HG03354 (cell line): ENCODE results near the gene YBX2.

Source experiments
- ATAC-seq: cut with Tn5 transposase; IDR thresholded peaks from one replicate; pipeline ENCODE4 v1.9.1; 2021; ENCODE audit warnings: mild to moderate bottlenecking; ENCODE audit not compliant: unreplicated experiment, poor library complexity, severe bottlenecking

YBX2 gene

DNA sequence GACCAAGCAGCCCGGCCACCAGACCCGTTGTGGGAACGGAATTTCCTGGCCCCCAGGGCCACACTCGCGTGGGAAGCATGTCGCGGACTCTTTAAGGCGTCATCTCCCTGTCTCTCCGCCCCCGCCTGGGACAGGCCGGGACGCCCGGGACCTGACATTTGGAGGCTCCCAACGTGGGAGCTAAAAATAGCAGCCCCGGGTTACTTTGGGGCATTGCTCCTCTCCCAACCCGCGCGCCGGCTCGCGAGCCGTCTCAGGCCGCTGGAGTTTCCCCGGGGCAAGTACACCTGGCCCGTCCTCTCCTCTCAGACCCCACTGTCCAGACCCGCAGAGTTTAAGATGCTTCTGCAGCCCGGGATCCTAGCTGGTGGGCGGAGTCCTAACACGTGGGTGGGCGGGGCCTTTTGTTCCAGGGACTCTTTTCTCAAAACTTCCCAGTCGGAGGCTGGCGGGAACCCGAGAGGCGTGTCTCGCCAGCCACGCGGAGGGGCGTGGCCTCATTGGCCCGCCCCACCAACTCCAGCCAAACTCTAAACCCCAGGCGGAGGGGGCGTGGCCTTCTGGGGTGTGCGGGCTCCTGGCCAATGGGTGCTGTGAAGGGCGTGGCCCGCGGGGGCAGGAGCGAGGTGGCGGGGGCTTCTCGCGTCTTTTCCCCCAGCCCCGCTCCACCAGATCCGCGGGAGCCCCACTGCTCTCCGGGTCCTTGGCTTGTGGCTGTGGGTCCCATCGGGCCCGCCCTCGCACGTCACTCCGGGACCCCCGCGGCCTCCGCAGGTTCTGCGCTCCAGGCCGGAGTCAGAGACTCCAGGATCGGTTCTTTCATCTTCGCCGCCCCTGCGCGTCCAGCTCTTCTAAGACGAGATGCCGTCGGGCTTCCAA, 13.1 kb downstream of the YBX2 start, which contains the start of gene SLC2A4:
SLC2A4 (plus strand) TSS at position 645 of the 879 bp plus-strand sequence; CDS start at position 862, 217 bp downstream.
- peak; percentile 56 for ATAC-seq

GRCh38 chr17:7280519-7281073, 13.8 kb downstream of the YBX2 start:
- ATAC-seq, result peak; percentile 69

- ATAC-seq, result no peak
Measured at GRCh38 chr17:7279448-7279847, 15.0 kb downstream of the YBX2 start.

GRCh38 chr17:7266784-7267183, 27.7 kb downstream of the YBX2 start:
- ATAC-seq, result no peak

DNA sequence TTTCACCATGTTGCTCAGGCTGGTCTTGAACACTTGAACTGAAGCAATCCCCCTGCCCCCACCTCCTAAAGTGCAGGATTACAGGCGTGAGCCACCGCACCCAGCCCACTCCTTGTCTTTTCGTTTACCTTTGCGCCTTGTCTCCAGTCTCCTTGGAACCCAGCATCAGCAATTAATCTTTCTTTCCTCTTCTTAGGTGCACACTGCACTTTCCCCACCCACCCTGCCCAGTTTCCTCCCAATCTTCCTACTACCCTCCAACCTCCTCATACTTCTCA, 30.7 kb downstream of the YBX2 start:
- ATAC-seq, result no peak

DNA sequence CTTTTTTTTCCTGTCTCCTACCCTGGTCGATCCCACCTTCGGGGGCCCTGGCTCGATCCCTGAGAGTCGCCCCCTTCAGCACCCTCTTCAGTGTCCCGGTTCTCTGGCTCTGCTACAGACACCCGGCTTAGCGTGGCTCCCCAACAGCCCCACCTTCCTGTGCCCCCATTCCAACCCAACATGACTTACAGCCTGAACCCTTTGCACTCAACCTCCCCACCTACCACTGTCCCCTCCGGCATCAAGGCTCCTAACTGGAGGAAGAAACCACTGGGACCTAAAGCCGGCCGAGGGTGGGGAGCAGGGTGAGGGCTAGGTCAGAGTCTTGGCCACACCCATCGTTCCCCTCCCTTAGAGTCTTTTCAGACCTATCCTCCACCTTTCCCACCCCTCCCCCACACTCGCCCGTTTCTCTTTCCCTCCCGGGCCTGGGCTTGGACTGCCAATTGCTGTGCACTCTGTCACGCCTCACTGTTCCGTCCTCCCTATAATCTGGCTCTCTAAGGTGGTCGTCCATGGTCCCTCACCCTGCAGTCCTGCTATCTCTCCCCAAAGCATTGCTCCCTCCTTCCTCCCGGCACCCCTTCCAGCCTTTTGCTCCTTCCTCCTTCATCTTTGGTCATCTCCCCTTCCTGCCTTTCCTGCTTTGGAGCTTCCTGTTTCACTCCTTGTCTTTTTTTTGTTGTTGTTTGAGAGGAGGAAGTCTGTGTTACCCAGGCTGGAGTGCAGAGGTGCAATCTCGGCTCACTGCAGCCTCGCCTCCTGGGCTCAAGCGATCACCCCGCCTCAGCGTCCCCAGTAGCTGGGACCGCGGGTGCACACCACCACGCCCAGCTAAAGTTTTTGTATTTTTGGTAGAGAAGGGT, 31.3 kb downstream of the YBX2 start:
- ATAC-seq, result no peak

GRCh38 chr17:7262192-7262934, 32.1 kb downstream of the YBX2 start, which contains the start of gene CLDN7:
CLDN7 (minus strand) TSS chr17:7262478; CDS start chr17:7262043, 435 bp downstream.
- ATAC-seq, result no peak

DNA sequence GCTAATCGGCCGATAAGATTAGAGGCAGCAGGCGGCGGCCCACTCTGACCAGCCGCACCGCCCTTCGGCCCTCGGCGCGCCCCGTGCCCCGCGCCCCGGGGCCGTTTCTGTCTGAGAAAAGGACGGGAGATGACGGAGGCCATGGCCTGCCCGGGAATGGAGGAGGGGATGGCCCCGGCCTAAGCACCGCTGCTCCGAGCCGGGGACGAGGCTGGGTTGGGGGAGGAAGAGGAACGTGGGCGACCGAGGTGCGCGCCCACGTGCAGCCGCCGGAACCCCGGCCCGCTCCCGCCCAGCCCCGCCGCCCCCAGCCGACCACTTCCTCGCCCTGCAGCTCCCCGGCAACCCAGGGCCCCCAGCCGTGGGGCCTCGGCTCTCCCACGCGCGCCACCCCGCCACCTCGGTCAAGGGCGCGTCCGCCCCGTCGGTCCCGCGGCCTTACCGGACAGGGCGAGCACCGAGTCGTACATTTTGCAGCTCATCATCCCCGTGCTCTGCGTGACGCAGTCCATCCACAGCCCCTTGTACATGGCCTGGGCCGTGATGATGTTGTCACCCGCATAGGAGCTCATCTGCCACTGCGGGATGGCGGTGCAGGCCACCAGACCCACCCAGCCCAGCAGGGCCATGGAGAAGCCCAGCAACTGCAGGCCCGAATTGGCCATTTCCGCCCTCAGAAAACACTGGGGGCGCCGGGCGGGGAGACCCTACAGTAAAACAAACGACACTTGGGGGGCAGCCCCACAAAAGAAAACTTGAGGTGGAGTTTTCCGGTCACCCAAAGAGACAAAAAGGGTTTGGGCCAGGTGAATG, 32.9 kb downstream of the YBX2 start:
- no peak for ATAC-seq

- no peak for ATAC-seq
Measured at GRCh38 chr17:7260651-7261378, 33.6 kb downstream of the YBX2 start.

DNA sequence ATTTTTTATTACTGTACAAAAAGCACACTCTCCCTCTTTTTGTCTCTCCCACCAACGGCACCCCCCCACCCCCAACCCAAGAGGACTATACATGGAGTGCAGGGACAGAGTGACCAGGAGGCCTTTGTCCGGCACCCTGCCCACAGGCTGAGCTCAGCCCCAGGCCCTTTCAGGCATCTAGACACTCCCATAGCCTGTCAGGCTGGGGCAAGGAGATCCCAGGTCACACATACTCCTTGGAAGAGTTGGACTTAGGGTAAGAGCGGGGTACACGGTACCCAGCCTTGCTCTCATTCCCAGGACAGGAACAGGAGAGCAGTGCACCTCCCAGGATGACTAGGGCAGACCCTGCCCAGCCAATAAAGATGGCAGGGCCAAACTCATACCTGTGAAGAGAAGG, 34.3 kb downstream of the YBX2 start:
- ATAC-seq, result no peak

GRCh38 chr17:7259555-7259889, 34.9 kb downstream of the YBX2 start:
- ATAC-seq, result no peak

- ATAC-seq, result no peak
Measured at GRCh38 chr17:7258731-7259554, 35.5 kb downstream of the YBX2 start.

DNA sequence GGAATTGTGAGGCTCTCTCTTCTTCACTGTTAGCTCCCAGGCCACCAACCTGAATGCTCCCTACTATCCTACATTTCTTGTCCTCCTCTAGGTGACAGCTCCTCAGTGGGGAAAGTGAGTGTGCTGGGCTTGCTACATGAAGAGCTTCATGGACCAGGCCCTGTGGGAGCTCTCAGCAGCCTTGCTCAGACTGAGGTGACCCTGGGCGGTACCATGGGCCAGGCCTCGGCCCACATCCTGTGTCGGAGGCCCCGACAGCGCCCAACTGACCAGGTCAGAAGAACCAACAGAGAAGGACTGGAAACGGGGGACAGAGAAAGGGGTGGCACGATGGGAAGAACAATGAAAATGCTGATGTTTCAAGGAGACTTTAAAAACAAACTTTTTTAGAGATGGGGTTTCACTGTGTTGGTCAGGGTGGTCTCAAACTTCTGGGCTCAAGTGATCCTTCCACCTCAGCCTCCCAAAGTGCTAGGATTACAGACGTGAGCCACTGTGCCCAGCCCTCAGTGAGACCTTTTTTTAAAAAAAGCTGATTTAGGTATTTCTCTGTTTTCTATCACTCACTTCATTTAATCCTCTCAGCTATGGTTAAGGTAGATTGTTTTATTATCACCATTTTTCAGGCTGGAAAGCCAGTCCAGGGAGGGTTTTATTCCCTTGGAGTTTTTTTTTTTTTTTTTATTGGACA, 37.5 kb downstream of the YBX2 start:
- no peak for ATAC-seq

DNA sequence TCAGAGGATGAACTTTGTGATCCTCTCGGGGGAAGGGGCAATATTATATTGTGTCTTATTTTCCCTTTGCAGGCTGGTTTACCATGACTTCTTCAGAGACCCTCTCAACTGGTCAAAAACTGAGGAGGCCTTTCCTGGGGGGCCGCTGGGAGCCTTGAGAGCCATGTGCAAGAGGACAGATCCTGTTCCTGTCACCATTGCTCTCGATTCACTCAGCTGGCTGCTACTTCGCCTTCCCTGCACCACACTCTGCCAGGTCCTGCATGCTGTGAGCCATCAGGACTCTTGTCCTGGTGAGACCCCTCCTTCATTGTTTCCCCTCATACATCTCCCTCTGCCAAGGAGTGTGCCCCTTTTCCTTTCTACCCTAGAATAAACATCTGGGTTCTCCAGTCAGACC, 39.9 kb downstream of the YBX2 start:
- ATAC-seq, result no peak

DNA sequence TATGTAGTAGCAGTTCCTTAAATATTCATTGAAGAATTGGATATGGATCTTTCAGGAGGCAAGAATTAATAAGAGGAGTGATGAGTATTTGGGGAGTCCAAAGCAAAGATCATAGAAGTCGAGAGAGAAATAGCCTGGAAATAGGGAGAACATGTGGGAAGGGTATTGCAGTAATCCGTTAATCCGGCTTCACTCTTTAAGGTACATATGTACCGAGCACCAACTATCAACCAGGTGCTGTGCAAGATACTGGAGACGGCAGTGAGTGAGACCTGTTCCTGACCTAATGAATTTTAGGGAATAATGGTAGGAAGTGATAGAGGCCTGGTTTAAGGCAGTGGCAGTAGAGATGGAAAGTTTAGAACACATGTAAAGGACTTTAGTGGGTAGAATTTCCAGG, 41.4 kb downstream of the YBX2 start:
- ATAC-seq, result no peak

DNA sequence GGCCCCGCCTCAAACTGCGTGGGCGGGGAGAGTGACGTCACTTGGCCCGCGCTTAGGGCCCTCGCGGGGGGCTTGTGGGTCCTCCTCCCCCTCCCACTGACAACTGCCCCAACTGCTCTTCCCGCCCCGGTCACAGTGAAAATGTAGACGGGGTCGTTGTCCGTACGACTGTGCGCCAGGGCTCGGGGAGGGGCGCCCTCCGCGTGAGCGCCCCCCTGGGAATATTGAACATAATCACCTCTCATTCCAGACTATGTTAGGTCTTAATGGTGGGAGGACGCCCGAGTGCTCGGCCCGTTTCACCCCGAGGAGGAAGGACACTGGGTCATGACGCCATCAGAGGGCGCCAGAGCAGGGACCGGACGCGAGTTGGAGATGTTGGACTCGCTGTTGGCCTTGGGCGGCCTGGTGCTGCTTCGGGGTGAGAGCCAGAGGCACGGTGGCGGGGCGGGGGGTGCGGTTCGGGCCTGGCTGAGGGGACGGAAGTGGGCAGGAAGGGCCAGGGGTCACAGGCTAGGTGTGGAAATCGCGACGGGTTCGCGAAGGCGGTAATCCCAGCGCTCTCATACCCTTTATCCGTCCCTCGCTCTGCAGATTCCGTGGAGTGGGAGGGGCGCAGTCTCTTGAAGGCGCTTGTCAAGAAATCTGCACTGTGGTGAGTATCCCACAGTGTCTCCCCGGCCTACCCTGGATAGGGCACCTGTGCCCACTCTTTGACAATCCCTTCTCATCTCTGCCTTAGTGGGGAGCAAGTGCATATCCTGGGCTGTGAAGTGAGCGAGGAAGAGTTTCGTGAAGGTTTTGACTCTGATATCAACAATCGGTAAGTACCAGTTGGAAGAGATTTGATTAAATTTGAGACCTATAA, 42.0 kb downstream of the YBX2 start, which contains the start of gene ELP5:
ELP5 (plus strand) TSS at position 40 of the 868 bp plus-strand sequence; CDS start at position 376, 336 bp downstream.
- peak; percentile 63 for ATAC-seq
